GM12878 (cell line): ENCODE measurements around the gene DIO2. TPM values are rescaled to one million over a fixed set of nuclear protein-coding genes. Genes with fewer than 3 reads are reported as not detected.
A peak's percentile ranks its signal among the peaks of the same experiment; 100 is the strongest.

Experiments
- CBX5 ChIP-seq: sonication (generic); IDR thresholded peaks from 2 replicates; pipeline ENCODE4 v1.6.1; 2016; ENCODE audit warnings: low read depth, moderate library complexity, mild to moderate bottlenecking, inconsistent platforms
- FOS ChIP-seq: IDR thresholded peaks from 3 replicates; pipeline ENCODE4 v1.6.1; 2011; ENCODE audit warnings: borderline replicate concordance; ENCODE audit not compliant: insufficient read length; ENCODE audit errors: extremely low read depth
- FOXK2 ChIP-seq: fragments of 450-650 bp; IDR thresholded peaks from 2 replicates; pipeline ENCODE4 v1.6.1; 2017; ENCODE audit warnings: mild to moderate bottlenecking, moderate library complexity
- GABPA ChIP-seq: IDR thresholded peaks from 2 replicates; pipeline ENCODE4 v1.6.1; 2014; ENCODE audit warnings: antibody characterized with exemption, low read depth, mild to moderate bottlenecking, inconsistent platforms
- HDAC2 ChIP-seq: fragments of 200-600 bp; sonication (generic); IDR thresholded peaks from 2 replicates; pipeline ENCODE4 v1.6.1; 2017
- KLF5 ChIP-seq: fragments of 450-650 bp; IDR thresholded peaks from 2 replicates; pipeline ENCODE4 v1.6.1; 2014; ENCODE audit warnings: mild to moderate bottlenecking; ENCODE audit not compliant: partially characterized antibody
- MLLT1 ChIP-seq: fragments of 450-650 bp; IDR thresholded peaks from 2 replicates; pipeline ENCODE4 v1.6.1; 2016; ENCODE audit warnings: mild to moderate bottlenecking
- MTA2 ChIP-seq: fragments of 450-650 bp; IDR thresholded peaks from 2 replicates; pipeline ENCODE4 v1.6.1; 2016; ENCODE audit warnings: low read depth, mild to moderate bottlenecking, moderate library complexity
- MXI1 ChIP-seq: fragments of 150-350 bp; IDR thresholded peaks from 2 replicates; pipeline ENCODE4 v1.6.1; 2011; ENCODE audit warnings: low read depth, mild to moderate bottlenecking, inconsistent platforms, low read length, improper control_type of control experiment
- NFXL1 ChIP-seq: fragments of 450-650 bp; IDR thresholded peaks from 2 replicates; pipeline ENCODE4 v1.6.1; 2017; ENCODE audit warnings: antibody characterized with exemption, mild to moderate bottlenecking, borderline replicate concordance
- NFYB ChIP-seq: IDR thresholded peaks from 2 replicates; pipeline ENCODE4 v1.6.1; 2011; ENCODE audit warnings: low read depth, mild to moderate bottlenecking, low read length, improper control_type of control experiment, moderate library complexity; ENCODE audit not compliant: insufficient read depth
- PAX5 ChIP-seq: IDR thresholded peaks from 2 replicates; pipeline ENCODE4 v1.6.1; 2011; ENCODE audit warnings: low read depth, low read length, borderline replicate concordance
- PBX3 ChIP-seq: IDR thresholded peaks from 2 replicates; pipeline ENCODE4 v1.6.1; 2011; ENCODE audit warnings: mild to moderate bottlenecking, low read depth, low read length, moderate library complexity; ENCODE audit not compliant: insufficient replicate concordance
- RAD21 ChIP-seq: IDR thresholded peaks from 2 replicates; pipeline ENCODE4 v1.6.1; 2011; ENCODE audit warnings: mild to moderate bottlenecking, low read depth, low read length, moderate library complexity; ENCODE audit not compliant: insufficient read depth
- RCOR1 ChIP-seq: conservative IDR thresholded peaks from 2 replicates; pipeline ENCODE4 v1.6.1; 2012; ENCODE audit warnings: low read depth, low read length, improper control_type of control experiment
- SMARCA5 ChIP-seq: fragments of 450-650 bp; IDR thresholded peaks from 2 replicates; pipeline ENCODE4 v1.6.1; 2017; ENCODE audit warnings: mild to moderate bottlenecking
- SMC3 ChIP-seq: IDR thresholded peaks from 2 replicates; pipeline ENCODE4 v1.6.1; 2011; ENCODE audit warnings: low read length, improper control_type of control experiment, borderline replicate concordance
- STAT3 ChIP-seq: IDR thresholded peaks from 2 replicates; pipeline ENCODE4 v1.6.1; 2011; ENCODE audit warnings: low read depth, low read length, improper control_type of control experiment
- ZZZ3 ChIP-seq: IDR thresholded peaks from 2 replicates; pipeline ENCODE4 v1.6.1; 2011; ENCODE audit warnings: low read depth; ENCODE audit not compliant: control insufficient read depth, insufficient read length
- polyA plus RNA-seq, 11 experiments: library from polyadenylated mRNA; depleted of rRNA in 4 of 11; unstranded in 6 of 11; stranded (reverse) in 5 of 11; fragments of >200 nt; fragmentation: Nextera tagmentation in 4 of 11; fragmentation: Illumina TruSeq in 1 of 11; extraction: Ambion mirVana in 4 of 11; extraction: Trizol in 1 of 11; gene quantifications; 1 replicate in 1 of 11; 2 replicates in 10 of 11; pipeline versions ENCODE4 v1.2.1 to v1.2.3, GENCODE V29; 2011 to 2016; ENCODE audit warnings: inconsistent platforms in 2 of 11, missing spikeins in 2 of 11, low read depth in 1 of 11
- total RNA-seq, 4 experiments: library from RNA; depleted of rRNA in 3 of 4; stranded (reverse); fragments of >200 nt in 3 of 4; fragmentation: Illumina TruSeq in 1 of 4; extraction: Trizol in 1 of 4; gene quantifications; 2 replicates each; pipeline versions ENCODE4 v1.2.1 to v1.2.3, GENCODE V29; 2013 to 2021
- TF ChIP-seq, protein P1 (sequence below): IDR thresholded peaks from 2 replicates; pipeline ENCODE4 v1.6.1; 2012; ENCODE audit warnings: low read length, inconsistent platforms
- TF ChIP-seq, protein P2 (sequence below), 3 experiments: IDR thresholded peaks in 2 of 3; conservative IDR thresholded peaks in 1 of 3; 2 replicates each; pipeline ENCODE4 v1.5.1; 2011; ENCODE audit warnings: low read depth in 3 of 3, low read length in 3 of 3, mild to moderate bottlenecking in 3 of 3, control low read depth in 2 of 3, moderate library complexity in 2 of 3, inconsistent platforms in 1 of 3, mixed read lengths in 1 of 3; ENCODE audit not compliant: control insufficient read depth in 2 of 3, insufficient read depth in 1 of 3; ENCODE audit errors: extremely low read depth in 1 of 3

DIO2 gene
- total and polyA plus RNA-seq, 10 of the 15 experiments (the other 5 are each of a cell fraction or from before 2014, with no cell fraction given): not detected

- TF ChIP-seq, protein P1, sequence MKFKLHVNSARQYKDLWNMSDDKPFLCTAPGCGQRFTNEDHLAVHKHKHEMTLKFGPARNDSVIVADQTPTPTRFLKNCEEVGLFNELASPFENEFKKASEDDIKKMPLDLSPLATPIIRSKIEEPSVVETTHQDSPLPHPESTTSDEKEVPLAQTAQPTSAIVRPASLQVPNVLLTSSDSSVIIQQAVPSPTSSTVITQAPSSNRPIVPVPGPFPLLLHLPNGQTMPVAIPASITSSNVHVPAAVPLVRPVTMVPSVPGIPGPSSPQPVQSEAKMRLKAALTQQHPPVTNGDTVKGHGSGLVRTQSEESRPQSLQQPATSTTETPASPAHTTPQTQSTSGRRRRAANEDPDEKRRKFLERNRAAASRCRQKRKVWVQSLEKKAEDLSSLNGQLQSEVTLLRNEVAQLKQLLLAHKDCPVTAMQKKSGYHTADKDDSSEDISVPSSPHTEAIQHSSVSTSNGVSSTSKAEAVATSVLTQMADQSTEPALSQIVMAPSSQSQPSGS: no peak
- no peak for TF ChIP-seq RCOR1
- TF ChIP-seq MXI1: no peak
- TF ChIP-seq NFYB: no peak
- no peak for TF ChIP-seq PAX5
- no peak for TF ChIP-seq MTA2
- no peak for TF ChIP-seq KLF5
- TF ChIP-seq FOS: no peak
- no peak for TF ChIP-seq STAT3
- no peak for TF ChIP-seq GABPA
- peak; percentile 41 for TF ChIP-seq RAD21
- TF ChIP-seq SMC3: peak; percentile 46; the same call in 1 of the 2 replicates
- no peak for TF ChIP-seq FOXK2
- TF ChIP-seq CBX5: no peak
- no peak for TF ChIP-seq NFXL1
- no peak for TF ChIP-seq HDAC2
- TF ChIP-seq, protein P2, sequence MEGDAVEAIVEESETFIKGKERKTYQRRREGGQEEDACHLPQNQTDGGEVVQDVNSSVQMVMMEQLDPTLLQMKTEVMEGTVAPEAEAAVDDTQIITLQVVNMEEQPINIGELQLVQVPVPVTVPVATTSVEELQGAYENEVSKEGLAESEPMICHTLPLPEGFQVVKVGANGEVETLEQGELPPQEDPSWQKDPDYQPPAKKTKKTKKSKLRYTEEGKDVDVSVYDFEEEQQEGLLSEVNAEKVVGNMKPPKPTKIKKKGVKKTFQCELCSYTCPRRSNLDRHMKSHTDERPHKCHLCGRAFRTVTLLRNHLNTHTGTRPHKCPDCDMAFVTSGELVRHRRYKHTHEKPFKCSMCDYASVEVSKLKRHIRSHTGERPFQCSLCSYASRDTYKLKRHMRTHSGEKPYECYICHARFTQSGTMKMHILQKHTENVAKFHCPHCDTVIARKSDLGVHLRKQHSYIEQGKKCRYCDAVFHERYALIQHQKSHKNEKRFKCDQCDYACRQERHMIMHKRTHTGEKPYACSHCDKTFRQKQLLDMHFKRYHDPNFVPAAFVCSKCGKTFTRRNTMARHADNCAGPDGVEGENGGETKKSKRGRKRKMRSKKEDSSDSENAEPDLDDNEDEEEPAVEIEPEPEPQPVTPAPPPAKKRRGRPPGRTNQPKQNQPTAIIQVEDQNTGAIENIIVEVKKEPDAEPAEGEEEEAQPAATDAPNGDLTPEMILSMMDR (IDR thresholded peaks at IDR 0.05 in 2 of 3, conservative IDR thresholded peaks at IDR 0.05 in 1 of 3; ENCODE audit: control insufficient read depth in 2 of 3, extremely low read depth in 1 of 3, insufficient read depth in 1 of 3, low read depth in 3 of 3, low read length in 3 of 3): peak; percentile 56 to 79 (median 65)
- no peak for TF ChIP-seq PBX3
- no peak for TF ChIP-seq MLLT1
- no peak for TF ChIP-seq ZZZ3
- TF ChIP-seq SMARCA5: no peak
Measured at GRCh38 chr14:80202888-80203562, 8.3 kb downstream of the DIO2 start (continued).
